ENCODE measurements around the gene LIPN. TPM values are rescaled to one million over a fixed set of nuclear protein-coding genes. Genes with fewer than 3 reads are reported as not detected.

LIPN gene
- total RNA-seq, 2 experiments from 2014 or later, result not detected

- CTCF ChIA-PET (ENCODE audit: unreplicated experiment), result no interaction called here
- Histone ChIP-seq H3K4me1 (ENCODE audit: insufficient read depth, low read length, poor library complexity, severe bottlenecking) (no peaks in the 10 kb centered on the region), H3K9me3 (ENCODE audit: low read length) (no peaks in the 10 kb centered on the region), H3K4me2 (ENCODE audit: low read length) (no peak overlapping the region), H2AFZ (ENCODE audit: low read length) (no peak overlapping the region), H4K20me1 (ENCODE audit: insufficient read depth, low read length) (no peaks in the 10 kb centered on the region), H3K36me3 (ENCODE audit: insufficient read depth, low read length) (no peaks in the 10 kb centered on the region), H3K9me2 (ENCODE audit: insufficient read depth, low read length) (no peaks in the 10 kb centered on the region), H3K27ac (ENCODE audit: low read depth, low read length, poor library complexity, severe bottlenecking) (no peak overlapping the region), H3K4me3 (ENCODE audit: low read depth, low read length, poor library complexity, severe bottlenecking) (no peak overlapping the region), H3K79me2 (ENCODE audit: insufficient read depth, low read depth, low read length) (no peaks in the 10 kb centered on the region)
- no peak for DNase-seq (ENCODE audit: low spot score)
- TF ChIP-seq EZH2phosphoT487 (IDR thresholded peaks at IDR 0.05; ENCODE audit: borderline replicate concordance, low read depth, low read length) (no peak), CTCF (conservative IDR thresholded peaks at IDR 0.05; ENCODE audit: low read length) (no peak)
- intact Hi-C loops (cut with micrococcal nuclease; ENCODE audit: unreplicated experiment), result no loop called here
- POLR2A ChIA-PET, result no interaction called here
- BruUV-seq (replicated peaks), result no TSS peak
Observed at GRCh38 chr10:88782222-88782621, 22.4 kb downstream of the LIPN start.

- BruUV-seq (replicated peaks), result no TSS peak
- Histone ChIP-seq H3K4me1 (ENCODE audit: insufficient read depth, low read length, poor library complexity, severe bottlenecking) (no peaks in the 10 kb centered on the region), H4K20me1 (ENCODE audit: insufficient read depth, low read length) (no peaks in the 10 kb centered on the region), H3K9me2 (ENCODE audit: insufficient read depth, low read length) (no peaks in the 10 kb centered on the region), H3K36me3 (ENCODE audit: insufficient read depth, low read length) (no peaks in the 10 kb centered on the region), H3K27ac (ENCODE audit: low read depth, low read length, poor library complexity, severe bottlenecking) (no peak overlapping the region), H3K79me2 (ENCODE audit: insufficient read depth, low read depth, low read length) (no peaks in the 10 kb centered on the region), H3K4me3 (ENCODE audit: low read depth, low read length, poor library complexity, severe bottlenecking) (no peak overlapping the region), H3K4me2 (ENCODE audit: low read length) (no peak overlapping the region), H2AFZ (ENCODE audit: low read length) (no peak overlapping the region), H3K9me3 (ENCODE audit: low read length) (no peaks in the 10 kb centered on the region)
- ChIA-PET CTCF (ENCODE audit: unreplicated experiment) (no interaction called here), POLR2A (interaction anchor here (0.6 kb wide), 1 partner anchor 54 kb away, joined by 3 read pairs; no protein-coding TSS in a partner anchor)
- DNase-seq (ENCODE audit: low spot score), result no peak
- intact Hi-C loops (cut with micrococcal nuclease; ENCODE audit: unreplicated experiment), result no loop called here
- TF ChIP-seq CTCF (conservative IDR thresholded peaks at IDR 0.05; ENCODE audit: low read length) (no peak), EZH2phosphoT487 (IDR thresholded peaks at IDR 0.05; ENCODE audit: borderline replicate concordance, low read depth, low read length) (no peak)
Observed at GRCh38 chr10:88783724-88784123, 23.9 kb downstream of the LIPN start.

GRCh38 chr10:88786032-88786770, 26.4 kb downstream of the LIPN start:
- POLR2A ChIA-PET, result no interaction called here

More at GRCh38 chr10:88786032-88786770, 26.4 kb downstream of the LIPN start:
- Histone ChIP-seq H4K20me1 (ENCODE audit: insufficient read depth, low read length) (no peaks in the 10 kb centered on the region), H3K79me2 (ENCODE audit: insufficient read depth, low read depth, low read length) (no peaks in the 10 kb centered on the region), H3K9me3 (ENCODE audit: low read length) (no peaks in the 10 kb centered on the region), H3K27ac (ENCODE audit: low read depth, low read length, poor library complexity, severe bottlenecking) (no peak overlapping the region), H3K4me3 (ENCODE audit: low read depth, low read length, poor library complexity, severe bottlenecking) (no peak overlapping the region), H3K4me1 (ENCODE audit: insufficient read depth, low read length, poor library complexity, severe bottlenecking) (no peaks in the 10 kb centered on the region), H3K36me3 (ENCODE audit: insufficient read depth, low read length) (no peaks in the 10 kb centered on the region), H3K4me2 (ENCODE audit: low read length) (no peak overlapping the region), H2AFZ (ENCODE audit: low read length) (no peak overlapping the region), H3K9me2 (ENCODE audit: insufficient read depth, low read length) (no peaks in the 10 kb centered on the region)
- BruUV-seq (replicated peaks), result no TSS peak
- intact Hi-C loops (cut with micrococcal nuclease; ENCODE audit: unreplicated experiment), result no loop called here
- TF ChIP-seq CTCF (conservative IDR thresholded peaks at IDR 0.05; ENCODE audit: low read length) (no peak), EZH2phosphoT487 (IDR thresholded peaks at IDR 0.05; ENCODE audit: borderline replicate concordance, low read depth, low read length) (no peak)
- CTCF ChIA-PET (ENCODE audit: unreplicated experiment), result no interaction called here
- no peak for DNase-seq (ENCODE audit: low spot score)
